NCI-H345 treated with DMSO at 0.1 percent for 48 hours (cell line): ENCODE measurements around the gene PPP1R15A.
"Not testable (repeated sequence)": the region's sequence is repeated elsewhere in the genome, so short reads cannot be mapped to it uniquely, and the experiment has no call there.

Experiments used
- DNase-seq: peaks from one replicate; lab custom pipeline; 2025; ENCODE audit not compliant: unreplicated experiment; lab: John Stamatoyannopoulos, UW

Gene PPP1R15A

GRCh38 chr19:48879025-48879637 lies 6.9 kb downstream of the PPP1R15A start:
- DNase-seq, result no peak

GRCh38 chr19:48879696-48880095 lies 7.5 kb downstream of the PPP1R15A start:
- DNase-seq, result not testable (repeated sequence)

- no peak for DNase-seq
Observed at GRCh38 chr19:48881741-48882657, 9.8 kb downstream of the PPP1R15A start.

GRCh38 chr19:48883726-48884125 lies 11.5 kb downstream of the PPP1R15A start:
- DNase-seq, result no peak

GRCh38 chr19:48887861-48888612 lies 15.8 kb downstream of the PPP1R15A start:
- DNase-seq, result no peak

- DNase-seq, result not testable (repeated sequence)
Observed at GRCh38 chr19:48889496-48889895, 17.3 kb downstream of the PPP1R15A start.

- no peak for DNase-seq
Observed at GRCh38 chr19:48890551-48890950, 18.3 kb downstream of the PPP1R15A start.

- no peak for DNase-seq
Observed at GRCh38 chr19:48895226-48895625, 23.0 kb downstream of the PPP1R15A start.

- no peak for DNase-seq
Observed at GRCh38 chr19:48896191-48896720, 24.0 kb downstream of the PPP1R15A start.

GRCh38 chr19:48897181-48897580 lies 25.0 kb downstream of the PPP1R15A start:
- no peak for DNase-seq

- DNase-seq, result not testable (repeated sequence)
Observed at GRCh38 chr19:48899386-48899749, 27.1 kb downstream of the PPP1R15A start.

GRCh38 chr19:48899781-48900476 lies 27.7 kb downstream of the PPP1R15A start, which contains the start of gene NUCB1:
NUCB1 (plus strand) TSS chr19:48900312; CDS start chr19:48900797, 485 bp downstream.
- DNase-seq, result peak; percentile 69

GRCh38 chr19:48900477-48901406 lies 28.5 kb downstream of the PPP1R15A start:
- no peak for DNase-seq

GRCh38 chr19:48902291-48902690 lies 30.1 kb downstream of the PPP1R15A start:
- DNase-seq, result not testable (repeated sequence)

- DNase-seq, result not testable (repeated sequence)
Observed at GRCh38 chr19:48903788-48904187, 31.6 kb downstream of the PPP1R15A start.

GRCh38 chr19:48905664-48906063 lies 33.4 kb downstream of the PPP1R15A start:
- no peak for DNase-seq

- DNase-seq, result no peak
Observed at GRCh38 chr19:48906324-48906723, 34.1 kb downstream of the PPP1R15A start.

- DNase-seq, result no peak
Observed at GRCh38 chr19:48907671-48908070, 35.5 kb downstream of the PPP1R15A start.

- not testable (repeated sequence) for DNase-seq
Observed at GRCh38 chr19:48909424-48910077, 37.3 kb downstream of the PPP1R15A start.
